Stimulated activated CD8-positive, alpha-beta memory T cell treated with anti-CD3 and anti-CD28 coated beads, Interleukin-7, amount 100 ng/mL, for 1 hour (primary cell): ENCODE results near the gene SH3GL1.
"Not testable (repeated sequence)": the region's sequence is repeated elsewhere in the genome, so short reads cannot be mapped to it uniquely, and the experiment has no call there.

Experiments
- DNase-seq, 2 donors: peaks; one replicate each; pipeline ENCODE4 v3.0.0-alpha.2; 2020; ENCODE audit warnings: low read depth in 2 of 2

SH3GL1 gene

DNA sequence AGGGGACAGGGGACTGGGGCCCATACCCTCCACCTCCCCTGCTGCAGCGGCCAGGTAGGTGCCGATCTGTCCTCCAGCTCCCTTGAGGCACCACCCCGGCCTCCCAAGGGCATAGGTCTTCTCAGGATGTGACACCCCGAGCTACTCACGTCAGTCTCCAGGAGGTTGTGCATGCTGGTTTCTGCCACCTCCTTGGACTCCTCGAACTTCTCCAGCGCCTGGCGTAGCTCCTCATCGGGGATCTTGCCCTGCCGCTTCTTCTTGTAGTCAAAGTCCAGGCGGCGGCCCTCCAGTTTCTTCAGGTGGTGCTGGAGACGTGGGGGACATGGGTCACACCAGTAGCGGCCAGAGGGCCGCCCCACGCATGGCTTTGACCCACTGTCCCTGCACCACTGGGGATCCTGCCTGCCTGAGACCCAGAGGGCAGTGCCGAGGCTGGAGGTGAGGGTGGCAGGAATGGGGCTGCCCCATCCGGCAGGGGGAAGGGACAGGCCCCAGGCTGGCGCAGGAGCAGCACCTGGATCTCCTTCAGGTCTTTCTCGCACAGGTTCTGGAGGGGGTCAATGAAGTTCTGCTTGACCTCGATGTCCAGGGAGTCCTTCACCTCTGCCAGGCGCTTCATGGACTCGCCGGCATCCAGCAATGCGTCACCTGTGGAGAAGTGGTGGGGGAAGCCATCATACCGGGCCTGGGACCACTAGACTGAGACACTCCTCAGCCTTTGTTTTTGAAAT, 36.6 kb downstream of the SH3GL1 start:
- DNase-seq = no peak

DNA sequence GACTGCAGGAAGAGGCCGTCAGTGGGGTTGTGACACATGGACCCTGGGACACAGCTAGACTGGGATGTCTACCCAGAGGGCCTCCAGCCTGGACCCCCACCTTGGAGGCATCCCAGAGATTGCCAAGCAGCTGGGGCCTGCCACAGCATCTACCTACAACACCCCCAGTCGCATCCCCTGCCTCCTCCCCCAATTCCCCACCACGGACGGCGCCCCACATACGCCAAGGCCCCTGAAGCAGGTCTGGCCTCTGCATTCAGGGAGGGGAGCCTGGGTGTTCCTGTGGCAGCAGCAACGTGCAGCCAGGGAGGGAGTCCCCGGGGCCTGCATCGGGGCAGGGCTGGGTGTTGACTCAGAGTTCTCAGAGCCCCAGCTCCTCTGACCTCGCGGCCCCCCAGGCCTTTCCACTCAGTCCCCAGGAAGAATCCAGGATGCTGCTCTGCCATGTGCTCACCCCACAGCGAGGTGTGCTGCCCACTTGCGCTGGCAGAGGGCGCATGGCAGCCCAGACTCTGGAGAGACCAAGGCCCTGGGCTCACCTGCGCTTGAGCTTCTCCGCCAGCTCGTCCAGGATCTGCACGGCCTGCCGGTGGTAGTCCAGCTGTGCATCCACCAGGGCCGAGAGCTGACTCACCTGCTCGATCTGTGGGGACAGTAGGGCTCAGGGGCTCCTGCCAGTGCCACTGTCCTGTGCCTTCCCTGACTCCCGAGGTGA, 37.4 kb downstream of the SH3GL1 start:
- DNase-seq = no peak

DNA sequence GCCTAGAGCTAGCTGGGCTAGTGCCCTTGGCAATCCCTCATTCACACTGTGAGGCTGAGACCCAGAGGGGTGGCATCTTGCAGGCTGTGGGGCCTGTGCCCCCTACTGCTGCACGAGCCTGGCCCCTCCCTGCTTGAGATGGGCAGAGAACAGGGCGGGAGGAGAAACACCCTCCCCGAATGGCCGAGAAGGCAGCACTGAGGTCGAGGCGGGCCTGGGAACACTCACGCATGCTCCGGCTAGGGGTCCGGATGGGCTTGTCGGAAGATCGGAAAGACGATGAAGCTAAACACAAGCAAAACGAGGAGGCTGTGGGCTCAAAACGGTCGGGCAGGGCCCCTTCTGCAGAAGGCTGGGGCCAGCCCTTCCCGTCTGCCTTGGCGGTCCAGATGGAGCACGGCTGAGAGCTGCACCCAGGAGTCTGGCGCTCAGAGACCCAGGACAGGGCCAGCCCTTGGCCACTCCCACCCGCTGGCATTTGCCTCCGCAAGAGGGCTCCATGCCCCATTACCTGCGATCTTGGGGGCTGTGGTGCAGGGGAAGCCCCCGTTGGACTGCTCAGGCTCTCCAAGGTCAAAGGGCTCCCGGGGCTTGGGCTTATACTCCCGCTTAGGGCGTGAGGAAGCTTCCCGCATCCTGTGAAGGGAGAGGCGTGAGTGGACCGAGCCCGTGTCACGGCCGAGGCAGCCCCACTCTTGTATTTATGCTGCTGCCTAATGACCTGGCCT, 38.1 kb downstream of the SH3GL1 start:
- DNase-seq = no peak

DNA sequence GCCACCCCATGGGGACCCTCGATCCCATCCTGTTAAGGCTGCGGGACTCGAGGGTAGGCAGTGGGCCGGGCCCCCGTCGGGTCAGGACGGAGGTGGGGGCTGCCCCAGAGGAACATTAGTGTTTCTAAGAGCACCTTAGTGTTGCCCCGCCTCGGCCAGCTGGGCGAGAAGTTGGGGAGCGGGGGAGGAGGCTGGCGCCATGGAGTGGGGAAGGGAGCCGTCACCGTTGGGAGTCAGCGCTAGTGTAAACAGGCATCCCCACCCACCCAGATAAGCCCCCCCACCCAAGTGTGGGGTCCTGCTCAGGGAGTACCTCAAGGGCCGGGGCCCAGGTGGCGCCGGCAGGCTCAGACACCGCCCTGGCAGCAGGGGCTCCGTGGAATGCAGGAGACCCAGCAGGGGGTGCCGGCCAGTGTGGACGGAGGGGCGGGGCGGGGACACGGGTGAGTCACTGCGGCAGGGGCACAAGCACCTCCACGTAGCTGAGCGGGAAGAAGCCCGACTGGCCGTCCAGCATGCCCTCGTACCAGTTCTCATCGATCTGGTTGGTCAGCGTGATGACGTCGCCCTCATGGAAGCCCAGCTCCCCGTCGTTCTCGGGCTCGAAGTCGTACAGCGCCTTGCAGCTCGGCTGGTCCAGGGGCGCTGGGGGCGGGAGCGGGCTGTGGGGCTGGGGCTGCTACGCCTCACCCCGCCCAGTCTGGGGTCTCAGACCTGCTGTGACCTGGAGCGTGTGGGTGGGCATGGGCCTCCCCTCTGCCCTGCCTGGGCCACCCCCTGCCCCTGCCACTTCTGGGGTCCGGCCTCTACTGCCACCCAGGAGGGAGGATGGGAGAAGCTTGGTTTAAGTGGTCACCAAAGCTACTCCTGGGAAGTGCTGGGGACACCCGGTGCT, 38.9 kb downstream of the SH3GL1 start:
- no peak for DNase-seq

DNA sequence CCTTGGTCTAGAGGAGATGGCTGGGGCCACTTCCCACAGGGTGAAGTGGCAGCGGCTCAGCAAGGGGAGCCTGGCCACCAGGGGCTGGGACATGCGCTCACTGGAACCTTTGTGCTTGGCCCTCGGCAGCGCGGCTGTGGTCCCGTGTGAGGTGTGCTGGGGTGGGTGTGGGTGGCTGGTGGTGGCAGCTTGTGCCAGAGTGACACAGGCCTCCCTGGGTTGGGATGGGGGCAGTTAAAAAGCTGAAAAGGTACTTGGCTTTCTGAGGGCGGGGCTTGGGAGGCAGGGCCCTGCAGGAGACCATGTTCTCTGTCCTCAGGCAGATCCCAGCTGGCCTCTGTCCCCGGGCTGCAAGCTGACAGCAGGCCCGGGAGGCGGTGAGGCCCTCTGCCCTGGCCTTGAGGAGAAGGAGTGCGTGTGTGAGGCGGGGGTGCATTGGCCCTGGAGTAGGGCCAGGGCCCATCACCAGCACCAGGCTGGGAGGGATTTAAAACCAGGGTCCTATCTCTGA, 39.7 kb downstream of the SH3GL1 start:
- no peak for DNase-seq

DNA sequence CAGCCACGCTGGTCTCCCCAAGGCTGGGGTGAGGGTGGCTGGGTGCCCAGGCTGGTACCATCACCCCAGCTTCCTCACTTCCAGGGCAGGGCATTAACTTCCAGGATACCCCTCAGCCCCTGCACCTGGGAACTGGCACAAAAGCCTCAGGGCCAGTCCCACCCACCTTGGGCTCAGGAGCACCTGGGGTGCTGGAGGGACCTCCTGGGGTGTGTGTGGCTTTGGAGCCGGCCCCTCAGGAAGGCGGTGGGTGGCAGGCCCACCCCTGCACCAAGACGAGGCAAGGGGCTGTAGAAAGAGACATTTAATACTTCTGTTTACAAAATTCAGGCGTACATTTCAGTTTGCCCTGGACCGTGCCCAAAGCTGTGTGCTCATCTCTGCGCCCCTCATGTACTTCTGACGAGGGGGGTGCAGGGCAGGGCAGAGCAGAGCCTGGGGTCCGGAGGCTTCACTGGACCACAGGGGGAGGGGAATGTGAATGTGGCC, 40.2 kb downstream of the SH3GL1 start:
- DNase-seq = no peak

DNA sequence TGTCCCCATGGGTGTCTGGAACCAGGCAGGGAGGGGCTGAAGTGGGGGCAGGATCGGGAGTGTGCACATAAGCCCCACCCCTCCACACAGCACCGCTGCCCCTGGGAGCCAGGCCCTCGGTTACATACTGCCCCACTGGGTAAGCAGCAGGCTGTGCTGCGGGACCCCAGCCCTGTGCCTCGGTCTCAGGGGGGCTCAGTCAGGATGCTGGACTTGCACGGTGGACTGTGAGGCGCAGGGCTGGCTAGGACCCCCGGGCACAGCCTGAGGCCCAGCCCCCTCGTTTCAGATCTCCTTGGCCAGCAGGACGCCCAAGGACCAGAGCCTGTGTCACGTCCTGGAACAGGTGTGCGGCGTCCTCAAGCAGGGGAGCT, 40.7 kb downstream of the SH3GL1 start:
- DNase-seq = no peak

DNA sequence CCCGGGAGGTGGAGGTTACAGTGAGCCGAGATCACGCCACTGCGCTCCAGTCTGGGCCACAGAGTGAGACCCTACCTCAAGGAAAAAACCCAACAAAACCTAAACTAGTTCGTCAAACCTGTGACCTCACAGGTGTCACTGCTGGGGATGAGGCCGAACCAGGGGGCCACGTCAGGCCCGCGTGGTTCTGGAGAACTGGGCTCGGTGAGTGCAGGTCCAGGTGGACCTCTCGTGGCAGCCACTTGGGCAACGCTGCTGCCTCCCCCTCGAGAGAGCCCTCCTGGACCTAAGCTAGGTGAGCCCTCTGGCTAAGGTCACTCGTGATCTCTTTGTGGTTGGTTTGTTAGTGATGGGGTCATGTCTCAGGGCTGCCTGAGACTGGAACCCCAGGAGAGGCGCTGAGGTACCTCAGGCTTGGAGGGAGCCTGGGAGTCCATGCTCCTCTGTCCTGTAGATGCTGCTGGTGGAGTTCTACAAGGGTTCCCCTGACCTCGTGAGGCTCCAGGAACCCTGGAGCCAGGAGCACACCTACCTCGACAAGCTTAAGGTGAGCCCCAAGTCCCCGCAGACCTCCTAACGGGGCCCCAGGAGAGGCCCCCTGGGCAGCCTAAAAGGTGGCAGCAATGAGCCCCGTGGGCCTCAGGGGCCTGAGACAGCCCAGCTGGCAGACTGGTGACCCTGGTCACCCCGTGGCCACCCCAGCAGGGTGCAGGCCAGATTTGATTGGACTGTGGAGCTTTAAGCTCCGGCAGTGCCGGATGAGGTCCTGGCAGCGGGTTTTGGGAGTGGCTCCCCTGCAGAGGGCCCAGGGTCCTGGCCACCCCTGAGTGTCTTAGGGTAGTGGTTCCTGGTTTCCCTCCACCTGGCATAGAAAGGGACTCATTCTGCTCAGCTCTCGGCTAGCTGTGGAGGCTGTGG, 41.4 kb downstream of the SH3GL1 start:
- DNase-seq = no peak

DNA sequence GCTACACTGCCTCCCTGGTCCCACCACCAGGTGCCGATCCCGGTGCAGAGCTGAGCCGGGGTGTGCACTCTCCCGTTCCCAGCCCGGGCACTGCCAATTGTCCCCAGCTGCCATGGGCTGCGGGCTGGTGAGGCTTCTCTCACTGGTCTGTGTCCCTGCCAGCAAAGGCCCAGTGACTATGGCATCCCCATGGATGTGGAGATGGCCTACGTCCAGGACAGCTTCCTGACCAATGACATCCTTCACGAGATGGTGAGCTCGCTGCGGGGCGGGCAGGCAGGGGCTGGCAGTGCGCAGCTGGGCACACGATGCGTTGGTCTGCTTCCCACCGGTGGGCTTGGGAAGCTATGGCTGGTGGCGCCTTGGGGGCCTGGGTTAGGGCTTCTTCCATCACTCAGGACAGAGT, 42.4 kb downstream of the SH3GL1 start:
- DNase-seq = no peak

DNA sequence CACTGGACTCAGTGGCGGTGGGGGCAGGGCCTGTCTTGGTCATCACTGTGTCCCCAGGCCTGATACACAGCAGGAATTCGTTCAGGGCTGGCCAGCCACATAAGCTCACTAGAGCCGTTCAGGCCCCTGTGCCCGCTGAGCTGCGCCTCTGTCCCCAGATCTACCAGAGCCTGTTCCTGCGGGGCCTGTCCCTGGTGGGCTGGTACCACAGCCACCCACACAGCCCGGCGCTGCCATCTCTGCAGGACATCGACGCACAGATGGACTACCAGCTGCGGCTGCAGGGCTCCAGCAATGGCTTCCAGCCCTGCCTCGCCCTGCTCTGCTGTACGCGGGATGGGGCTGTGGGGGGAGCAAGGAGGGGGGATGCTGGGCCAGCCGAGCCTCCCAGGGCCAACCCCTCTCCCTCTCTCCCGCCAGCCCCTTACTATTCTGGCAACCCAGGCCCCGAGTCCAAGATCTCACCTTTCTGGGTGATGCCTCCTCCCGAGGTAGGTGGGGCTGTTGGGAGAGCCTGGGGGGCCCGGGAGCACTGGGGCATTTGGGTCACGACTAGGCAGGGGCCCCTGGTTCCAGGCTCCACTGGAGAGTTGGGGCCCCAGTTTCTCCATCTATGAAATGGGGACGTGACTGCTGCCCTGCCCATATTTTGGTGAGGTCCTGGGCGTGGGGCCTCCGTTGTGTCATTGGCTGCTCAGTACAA, 43.1 kb downstream of the SH3GL1 start:
- no peak for DNase-seq

DNA sequence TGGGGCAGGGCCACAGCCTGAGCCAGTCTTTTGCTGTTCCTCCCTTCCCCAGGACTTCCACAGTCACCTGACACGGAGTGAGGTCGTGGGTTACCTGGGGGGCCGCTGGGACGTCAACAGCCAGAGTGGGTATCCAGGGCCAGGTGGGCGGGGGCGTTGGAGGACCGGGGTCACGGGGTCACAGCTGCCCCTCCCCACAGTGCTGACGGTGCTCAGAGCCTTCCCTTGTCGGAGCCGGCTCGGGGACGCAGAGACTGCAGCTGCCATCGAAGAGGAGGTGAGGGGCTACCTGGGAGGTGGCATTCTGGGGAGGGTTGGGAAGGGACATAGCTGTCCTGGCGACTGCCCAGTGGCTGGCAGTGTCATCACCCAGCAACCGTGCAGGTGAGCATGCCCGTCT, 45.5 kb downstream of the SH3GL1 start:
- DNase-seq = no peak

DNA sequence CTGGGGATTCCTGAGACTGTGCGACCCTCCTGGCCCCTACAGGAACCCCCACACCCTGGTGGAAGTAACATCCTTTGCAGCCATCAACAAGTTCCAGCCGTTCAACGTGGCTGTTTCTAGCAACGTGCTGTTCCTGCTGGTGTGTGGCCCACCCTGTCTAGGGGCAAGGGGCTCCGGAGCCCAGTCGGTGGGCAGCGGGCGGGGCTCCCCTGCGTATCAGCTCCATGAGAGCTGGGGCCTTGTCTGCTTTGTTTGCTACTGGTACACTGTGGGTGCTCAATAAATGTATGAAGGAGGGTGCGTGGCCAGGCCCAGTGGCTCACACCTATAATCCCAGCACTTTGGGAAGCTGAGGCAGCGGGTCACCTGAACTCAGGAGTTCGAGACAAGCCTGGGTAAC, 46.1 kb downstream of the SH3GL1 start:
- DNase-seq = no peak

DNA sequence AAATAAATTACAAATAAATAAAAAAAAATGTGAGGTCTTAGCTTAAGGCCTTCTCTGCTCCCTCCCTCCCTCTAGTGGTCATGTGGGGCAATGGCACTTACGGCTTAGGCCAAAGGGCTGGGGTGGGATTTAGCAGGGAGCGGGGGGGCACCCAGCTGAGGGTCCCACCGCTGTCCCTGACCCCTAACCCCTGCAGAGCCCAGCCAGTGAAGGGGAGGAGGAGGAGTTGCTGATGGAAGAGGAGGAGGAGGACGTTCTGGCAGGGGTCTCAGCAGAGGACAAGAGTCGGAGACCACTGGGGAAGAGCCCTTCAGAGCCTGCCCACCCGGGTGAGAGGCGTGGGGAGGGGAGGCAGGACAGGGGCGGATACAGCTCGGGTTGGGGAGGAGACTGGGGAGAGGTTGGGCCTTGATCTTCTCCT, 47.6 kb downstream of the SH3GL1 start:
- DNase-seq = peak; percentile 16 to 27

DNA sequence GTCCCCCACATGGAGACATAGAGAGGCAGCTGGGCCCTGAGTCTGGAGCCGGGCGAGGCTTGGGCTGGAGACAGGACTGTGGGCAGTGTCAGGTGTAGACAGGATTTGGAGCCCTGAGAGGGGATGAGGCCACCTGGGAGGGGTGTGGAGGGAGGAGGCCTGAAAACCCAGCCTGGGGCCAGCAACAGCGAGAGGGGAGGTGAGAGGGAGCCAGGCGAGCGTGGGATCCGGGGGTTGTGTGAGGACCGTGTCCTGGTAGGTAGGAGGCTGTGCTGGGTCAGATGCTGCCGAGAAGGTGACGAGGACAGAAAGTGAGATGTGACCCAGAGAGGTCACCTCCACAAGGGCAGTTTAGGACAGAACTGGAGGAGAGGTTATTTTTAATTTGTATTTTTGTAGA, 49.6 kb downstream of the SH3GL1 start:
- DNase-seq = no peak

DNA sequence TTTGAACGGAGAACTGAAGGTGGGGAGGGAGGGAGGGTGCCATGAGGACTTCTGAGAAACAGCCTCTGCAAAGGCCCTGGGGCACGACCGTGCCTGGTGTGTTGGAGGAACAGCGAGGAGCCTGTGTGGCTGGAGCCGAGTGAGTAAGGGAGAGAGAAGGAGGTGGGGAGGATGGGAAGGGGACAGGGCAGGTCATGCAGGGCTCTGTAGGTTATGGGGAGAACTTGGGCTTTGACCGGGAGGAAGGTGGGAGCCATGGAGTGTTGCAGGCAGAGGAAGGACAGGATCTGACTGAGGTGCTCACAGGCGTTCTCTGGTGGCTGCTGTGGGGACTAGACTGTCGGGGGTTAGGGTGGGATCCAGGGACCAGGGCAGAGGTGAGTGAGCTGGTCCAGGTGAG, 50.2 kb downstream of the SH3GL1 start:
- DNase-seq = no peak

DNA sequence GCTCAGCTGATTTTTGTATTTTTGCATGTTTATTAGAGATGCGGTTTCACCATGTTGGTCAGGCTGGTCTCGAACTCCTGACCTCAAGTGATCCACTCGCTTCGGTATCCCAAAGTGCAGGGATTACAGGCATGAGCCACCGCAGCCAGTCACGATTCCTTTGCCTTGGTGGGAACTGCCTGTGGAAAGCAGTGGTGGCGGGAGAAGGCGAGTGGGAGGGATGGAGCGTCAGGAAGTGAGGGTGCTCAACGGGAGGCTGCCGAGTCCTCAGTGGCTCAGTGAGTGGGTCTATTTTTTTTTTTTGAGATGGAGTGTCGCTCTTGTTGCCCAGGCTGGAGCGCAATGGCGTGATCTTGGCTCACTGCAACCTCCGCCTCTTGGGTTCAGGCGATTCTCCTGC, 51.1 kb downstream of the SH3GL1 start:
- DNase-seq = not testable (repeated sequence)

DNA sequence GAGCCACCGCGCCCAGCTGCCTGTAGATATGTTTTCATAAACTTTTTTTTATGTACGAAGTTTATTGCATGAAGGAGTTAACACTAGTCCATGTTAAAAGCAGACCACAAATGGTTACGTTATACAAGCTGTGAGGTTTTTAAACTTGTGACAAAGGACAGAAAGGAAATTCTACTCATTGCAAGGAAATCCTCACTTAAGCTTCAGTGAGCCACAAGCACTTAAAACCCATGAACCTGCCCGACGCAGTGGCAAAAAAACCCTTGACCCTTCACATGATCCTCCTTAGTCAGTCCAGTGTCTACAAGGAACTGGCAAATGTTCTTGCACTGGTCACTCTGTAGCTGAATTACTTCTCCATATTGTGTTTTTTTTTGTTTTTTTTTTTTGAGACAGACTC, 52.8 kb downstream of the SH3GL1 start:
- DNase-seq = no peak

DNA sequence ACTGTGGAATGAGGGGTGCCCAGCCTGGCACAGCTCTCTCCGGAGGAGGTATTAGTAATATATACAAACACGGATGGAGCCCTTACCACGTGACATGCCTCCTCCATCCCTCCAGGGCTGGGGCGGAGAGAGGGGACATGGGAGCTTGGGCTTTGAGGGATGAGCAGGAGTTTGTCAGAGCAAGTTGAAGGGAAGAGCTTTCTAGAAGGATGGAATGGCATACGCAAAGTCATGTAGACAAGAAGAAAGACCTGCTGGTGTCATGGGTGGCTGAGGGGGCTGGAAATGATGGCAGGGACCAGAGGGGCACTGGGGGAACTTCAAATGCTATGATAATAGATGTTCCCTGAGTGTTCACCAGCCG, 54.3 kb downstream of the SH3GL1 start:
- no peak for DNase-seq

DNA sequence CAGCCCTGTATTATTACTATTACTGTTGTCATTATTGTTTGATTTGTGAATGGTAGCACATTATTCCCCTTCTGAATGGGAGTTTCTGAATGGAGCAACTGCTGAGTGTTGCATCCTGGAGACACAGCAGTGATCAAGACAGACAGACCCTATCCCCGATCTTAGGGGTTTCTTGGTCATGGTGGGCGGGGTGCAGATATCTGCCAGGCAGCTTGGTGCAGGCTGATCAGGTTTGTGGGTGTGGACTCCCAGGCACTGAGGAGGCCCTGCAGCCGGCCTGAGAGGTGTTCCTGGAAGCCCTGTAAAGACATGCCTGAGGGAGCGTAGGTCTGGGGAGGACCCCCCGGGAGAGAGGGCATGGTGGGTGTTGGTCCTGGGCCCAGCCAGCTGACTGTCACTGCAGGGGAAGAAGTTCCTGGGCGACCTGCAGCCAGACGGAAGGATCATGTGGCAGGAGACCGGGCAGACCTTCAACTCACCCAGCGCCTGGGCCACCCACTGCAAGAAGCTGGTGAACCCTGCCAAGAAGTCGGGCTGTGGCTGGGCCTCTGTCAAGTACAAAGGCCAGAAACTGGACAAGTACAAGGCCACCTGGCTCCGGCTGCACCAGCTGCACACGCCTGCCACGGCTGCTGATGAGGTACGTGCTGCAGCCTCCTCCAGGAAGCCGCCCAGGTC, 54.9 kb downstream of the SH3GL1 start:
- no peak for DNase-seq
